AG08395 (cell line): Measurements from ENCODE around the gene WFDC5.
"Not testable (repeated sequence)": the region's sequence is repeated elsewhere in the genome, so short reads cannot be mapped to it uniquely, and the experiment has no call there.

Experiments
- DNase-seq: peaks from one replicate; pipeline ENCODE4 v3.0.0; 2012; ENCODE audit warnings: mixed read lengths, low spot score

Gene WFDC5

DNA sequence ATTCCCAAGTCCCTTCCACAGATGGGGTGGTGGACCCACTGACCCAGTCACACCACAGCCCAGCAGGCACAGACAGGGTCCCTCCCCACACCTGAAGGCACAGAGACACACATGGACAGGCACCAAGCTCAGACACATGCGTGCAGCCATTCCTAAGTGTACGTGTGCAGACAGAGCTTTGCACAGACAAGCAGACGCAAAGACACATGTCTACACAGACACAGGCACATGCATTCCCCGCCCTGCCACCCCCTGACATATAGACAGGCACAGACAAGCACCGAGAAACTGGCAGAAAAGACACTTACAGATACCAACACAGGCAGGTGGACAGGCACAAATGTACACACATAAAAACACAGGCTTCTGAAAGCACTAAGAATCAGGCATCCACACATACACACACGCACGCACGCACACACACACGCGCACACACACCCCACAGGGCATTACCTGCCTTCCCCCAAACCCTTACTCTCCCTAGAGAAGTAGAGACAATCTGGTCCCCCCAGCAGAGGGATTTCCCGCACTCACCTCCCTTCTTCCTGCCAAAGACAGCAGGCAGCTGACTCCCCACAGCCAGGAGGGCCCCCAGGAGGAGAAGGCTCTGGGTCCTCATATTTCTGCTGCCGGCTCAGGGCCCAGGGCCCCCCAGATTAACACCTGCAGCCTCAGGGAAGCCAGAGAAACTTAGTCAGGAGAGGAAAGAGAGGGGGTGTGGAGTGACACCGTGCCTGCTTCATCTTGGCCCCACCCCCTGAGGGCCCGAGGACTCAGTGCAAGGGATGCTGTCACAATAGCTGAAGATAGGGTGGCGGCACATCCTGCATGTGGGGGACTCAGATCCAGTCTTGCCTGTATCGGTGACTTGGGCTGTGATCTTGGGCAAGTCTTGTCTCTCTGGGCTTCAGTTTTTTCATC lies at the start of gene WFDC5:
Gene WFDC5, minus strand, starts transcription at position 710 of the 921 bp plus-strand sequence. Its CDS starts 91 bp downstream, at position 619.
- DNase-seq, result no peak

DNA sequence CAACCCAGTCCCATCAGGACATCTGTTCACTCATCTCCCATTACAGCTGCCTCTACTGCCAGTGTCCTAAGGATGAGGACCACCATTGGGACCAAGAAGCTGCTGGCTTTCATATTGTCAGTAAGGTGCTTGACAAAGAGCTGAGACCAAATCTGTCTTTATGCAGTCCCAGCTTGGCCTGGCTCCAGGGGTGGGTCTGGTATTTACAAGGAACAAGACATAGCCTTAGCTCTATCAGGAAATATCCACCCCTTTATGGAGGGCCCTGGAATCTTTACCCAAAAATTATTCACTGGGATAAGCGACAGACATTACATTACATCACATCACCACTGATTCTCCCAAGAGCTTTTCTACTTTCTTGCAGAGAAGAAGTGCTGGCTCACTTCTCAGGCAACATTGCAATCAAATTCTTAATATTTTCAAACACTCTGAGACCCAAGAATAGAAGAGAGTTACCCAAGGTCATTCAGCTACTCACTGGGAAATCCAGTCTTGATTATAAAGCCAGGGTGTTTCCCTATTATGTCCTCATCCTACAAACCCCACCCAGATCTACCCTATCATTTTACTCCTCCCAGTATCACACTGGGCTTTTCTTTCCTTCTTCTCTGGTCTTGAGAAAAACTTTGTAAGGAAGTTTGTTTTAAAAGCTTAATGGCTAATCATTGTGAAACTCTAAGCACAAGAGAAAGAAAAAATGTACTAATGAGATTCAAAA lies 48.3 kb upstream of the WFDC5 start:
- no peak for DNase-seq

- peak; percentile 41 for DNase-seq
These were observed 43.0 kb upstream of the WFDC5 start for GRCh38 chr20:45157962-45158361.

DNA sequence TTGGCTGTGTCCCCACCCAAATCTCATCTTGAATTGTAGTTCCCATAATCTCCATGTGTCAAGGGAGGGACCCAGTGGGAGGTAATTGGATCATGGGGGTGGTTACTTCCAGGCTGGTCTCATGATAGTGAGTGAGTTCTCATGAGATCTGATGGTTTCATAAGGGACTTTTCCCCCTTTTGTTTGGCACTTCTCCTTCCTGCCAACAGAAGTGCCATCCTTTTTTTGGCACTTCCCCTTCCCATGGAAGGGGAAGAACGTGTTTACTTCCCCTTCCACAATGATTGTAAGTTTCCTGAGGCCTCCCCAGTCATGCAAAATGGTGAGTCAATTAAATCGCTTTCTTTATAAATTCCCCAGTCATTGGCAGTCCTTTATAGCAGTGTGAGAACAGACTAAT lies 41.7 kb upstream of the WFDC5 start:
- DNase-seq, result no peak

GRCh38 chr20:45154794-45155193 lies 39.8 kb upstream of the WFDC5 start:
- not testable (repeated sequence) for DNase-seq

DNA sequence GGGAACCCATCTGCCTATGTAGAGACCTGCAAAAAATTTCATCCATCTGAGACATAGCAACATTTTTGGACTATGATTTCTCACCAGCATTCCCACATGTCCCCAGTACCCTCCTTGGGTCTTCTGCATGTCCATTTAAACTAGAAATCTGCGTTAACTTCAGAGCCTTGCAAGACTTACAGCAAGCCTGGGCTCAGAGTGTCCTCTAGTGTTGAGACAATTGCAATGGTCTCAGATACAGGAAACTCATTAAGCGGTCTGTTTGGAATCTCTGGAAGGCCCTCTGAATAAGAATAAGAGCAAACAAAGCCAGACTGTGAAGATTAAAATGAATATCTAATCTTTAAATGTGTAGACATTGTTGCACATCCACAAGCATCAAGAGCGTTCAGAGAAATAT lies 39.2 kb upstream of the WFDC5 start:
- no peak for DNase-seq

DNA sequence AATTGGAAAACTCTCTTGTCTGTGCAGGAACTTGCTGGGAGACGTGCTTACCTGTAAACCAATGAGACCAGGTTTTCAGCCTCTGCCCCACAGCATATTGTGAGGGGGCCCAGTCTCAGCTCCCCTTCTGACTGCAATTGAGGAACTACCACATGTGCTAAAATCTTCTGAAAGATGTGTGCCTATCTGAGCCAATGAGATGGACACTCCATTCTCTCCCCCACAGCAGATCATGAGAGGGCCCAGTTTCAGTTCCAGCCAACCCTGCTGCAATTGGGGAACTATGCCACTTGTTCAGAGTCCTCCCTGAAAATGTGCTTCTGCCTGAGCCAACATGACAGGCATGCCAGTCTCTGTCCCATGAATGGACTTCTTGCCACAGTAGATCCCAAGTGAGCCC lies 38.8 kb upstream of the WFDC5 start:
- DNase-seq, result no peak

GRCh38 chr20:45153147-45153546 lies 38.2 kb upstream of the WFDC5 start:
- DNase-seq, result no peak

DNA sequence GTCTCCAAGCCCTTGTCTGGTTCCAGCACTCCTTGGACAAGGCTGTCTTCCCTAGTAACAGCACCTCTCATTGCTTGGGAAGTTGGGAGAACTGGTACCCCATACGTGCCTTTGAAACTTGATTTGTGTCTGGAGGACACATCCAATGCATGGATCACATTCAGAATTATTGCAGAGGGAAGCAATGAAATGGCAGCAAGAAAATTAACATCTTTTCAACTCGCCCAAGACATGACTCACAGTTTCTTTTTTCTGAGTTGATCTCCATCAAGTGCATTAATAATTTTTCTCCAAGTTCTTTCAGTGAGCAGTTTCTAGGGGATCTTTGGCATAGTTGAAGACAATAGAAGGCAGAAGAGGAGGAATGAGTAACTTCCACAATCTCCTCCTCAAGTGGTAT lies 37.4 kb upstream of the WFDC5 start:
- DNase-seq, result no peak

- no peak for DNase-seq
These were observed 34.1 kb upstream of the WFDC5 start for GRCh38 chr20:45149062-45149461.

GRCh38 chr20:45140836-45141235 lies 25.9 kb upstream of the WFDC5 start:
- no peak for DNase-seq

- DNase-seq, result not testable (repeated sequence)
These were observed 24.9 kb upstream of the WFDC5 start for GRCh38 chr20:45139733-45140375.

GRCh38 chr20:45138561-45139300 lies 23.8 kb upstream of the WFDC5 start:
- DNase-seq, result peak; percentile 16

DNA sequence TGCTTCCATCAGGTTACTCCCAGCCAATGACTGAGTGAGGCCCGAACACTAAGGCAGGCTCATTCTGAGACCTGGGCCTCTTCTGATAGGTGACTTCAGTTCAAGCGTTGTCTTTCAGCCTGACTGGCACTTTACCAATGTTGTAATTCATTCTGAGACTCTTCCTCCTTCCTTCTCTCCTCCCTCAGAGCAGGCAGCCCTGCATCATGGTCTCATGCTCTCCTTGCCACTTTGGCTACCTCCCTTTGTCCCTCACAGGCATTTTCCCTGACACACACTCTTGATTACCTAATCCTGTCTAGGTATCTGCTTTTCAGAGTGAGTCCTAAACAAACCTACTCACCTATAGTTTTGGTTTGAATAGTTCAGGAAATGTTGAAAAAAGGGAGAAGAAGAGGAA lies 21.9 kb upstream of the WFDC5 start:
- no peak for DNase-seq

DNA sequence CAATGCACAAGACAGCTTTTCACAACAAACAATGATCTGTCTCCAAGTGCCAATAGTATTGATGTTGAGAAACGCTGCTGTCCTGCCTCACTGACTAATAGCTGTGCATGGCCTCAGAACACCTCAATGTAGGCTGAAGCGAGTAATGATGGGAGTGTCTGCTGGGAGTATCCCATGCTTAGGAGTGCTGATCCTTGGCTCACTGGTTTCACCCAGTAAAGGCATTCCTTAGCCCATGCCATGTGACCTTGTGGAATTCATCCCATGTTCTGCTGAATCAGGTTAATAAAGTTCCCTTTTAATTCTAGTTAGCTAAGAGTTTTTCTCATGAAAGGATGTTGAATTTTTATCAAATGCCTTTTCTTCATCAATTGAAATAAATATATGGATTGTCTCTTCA lies 13.1 kb upstream of the WFDC5 start:
- no peak for DNase-seq

GRCh38 chr20:45124365-45124764 lies 9.4 kb upstream of the WFDC5 start, which contains the start of gene WFDC12:
WFDC12 (minus strand) TSS chr20:45124465; CDS start chr20:45124447, 18 bp downstream.
- no peak for DNase-seq

DNA sequence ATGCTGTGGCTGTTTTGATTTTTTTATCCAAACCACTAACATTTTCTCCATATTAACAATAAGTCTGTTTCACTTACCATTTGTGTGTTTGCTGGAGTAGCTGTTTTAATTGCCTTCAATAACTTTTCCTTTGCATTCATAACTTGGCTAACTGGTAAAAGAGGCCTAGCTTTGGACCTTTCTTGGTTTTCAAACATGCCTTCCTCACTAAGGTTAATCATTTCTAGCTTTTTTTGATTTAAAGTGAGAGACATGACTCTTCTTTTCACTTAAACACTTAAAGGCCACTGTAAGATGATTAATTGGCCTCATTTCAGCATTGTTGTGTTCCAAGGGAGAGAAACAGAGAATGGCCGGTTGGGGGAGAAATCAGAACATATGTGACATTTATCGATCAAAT lies 6.4 kb upstream of the WFDC5 start:
- DNase-seq, result no peak

- no peak for DNase-seq
These were observed 4.7 kb upstream of the WFDC5 start for GRCh38 chr20:45119556-45120266.

GRCh38 chr20:45118028-45118427 lies 3.1 kb upstream of the WFDC5 start:
- no peak for DNase-seq

- DNase-seq, result no peak
These were observed 2.6 kb upstream of the WFDC5 start for GRCh38 chr20:45117581-45117980.

DNA sequence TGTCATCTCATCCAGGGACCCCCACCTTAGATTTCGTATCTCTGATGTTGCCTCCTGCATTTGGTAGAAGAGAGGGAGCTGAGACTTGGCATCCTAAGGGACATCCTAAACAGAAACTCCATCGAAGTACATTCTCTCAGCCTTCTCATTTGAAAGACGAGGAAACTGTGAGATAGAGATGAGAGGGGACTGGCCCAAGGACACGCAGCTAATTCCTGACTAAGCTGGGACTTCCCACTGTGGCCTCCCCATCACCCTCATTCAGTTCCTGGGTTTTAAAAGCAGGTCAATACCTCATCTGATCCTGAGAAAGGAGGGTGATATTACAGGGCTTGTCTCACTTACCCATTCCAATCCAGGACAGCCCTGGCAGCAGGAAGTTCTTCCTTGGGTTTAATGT lies 855 bp upstream of the WFDC5 start:
- DNase-seq, result no peak
